Stimulated activated naive B cell treated with anti-CD40 and anti-IgM and Interleukin-4, amounts not matched to agents 10 μg/mL and 1 μg/mL and 100 μg/mL, for 72 hours (primary cell): ENCODE measurements around the gene BMP6.

Experiments
- ATAC-seq, 2 donors: fragments of 150-1000 bp; cut with Tn5 transposase; replicated peaks; 2 replicates each; pipeline ENCODE4 v1.10.0; 2021; ENCODE audit warnings: moderate library complexity in 1 of 2
- DNase-seq: peaks from one replicate; pipeline ENCODE4 v3.0.0; 2021
- H3K27ac Mint-ChIP-seq: one replicate; pipeline ENCODE4 v1.8.0; 2022; ENCODE audit warnings: mild to moderate bottlenecking, mixed read lengths
- H3K27me3 Mint-ChIP-seq, 2 donors: one replicate each; pipeline ENCODE4 v1.8.0; 2022; ENCODE audit warnings: mixed read lengths in 2 of 2
- H3K36me3 Mint-ChIP-seq, 2 donors: one replicate each; pipeline ENCODE4 v1.8.0; 2022; ENCODE audit warnings: mixed read lengths in 2 of 2, mild to moderate bottlenecking in 1 of 2
- H3K4me1 Mint-ChIP-seq, 2 donors: one replicate each; pipeline ENCODE4 v1.8.0; 2022; ENCODE audit warnings: mixed read lengths in 2 of 2, mild to moderate bottlenecking in 1 of 2
- H3K4me3 Mint-ChIP-seq, 2 donors: one replicate each; pipeline ENCODE4 v1.8.0; 2022; ENCODE audit warnings: mild to moderate bottlenecking in 2 of 2, mixed read lengths in 2 of 2, moderate library complexity in 1 of 2
- H3K9me3 Mint-ChIP-seq, 2 donors: one replicate each; pipeline ENCODE4 v1.8.0; 2022; ENCODE audit warnings: mixed read lengths in 2 of 2, mild to moderate bottlenecking in 1 of 2

BMP6 gene

GRCh38 chr6:7697820-7698623, 27.9 kb upstream of the BMP6 start:
- Mint-ChIP-seq H3K36me3 (no peaks in the 10 kb centered on the region), H3K27ac (peak overlapping the region; percentile 37), H3K4me1 (peaks cover 9 to 16% of the 10 kb centered on the region in 2 donors), H3K4me3 (peak overlapping the region; percentile 36 to 53), H3K9me3 (no peaks in the 10 kb centered on the region), H3K27me3 (peaks cover 4 to 14% of the 10 kb centered on the region in 2 donors)
- peak; percentile 88 for ATAC-seq
- peak; percentile 45 for DNase-seq

- DNase-seq, result no peak
- Mint-ChIP-seq H3K4me1 (peaks cover 9 to 16% of the 10 kb centered on the region in 2 donors), H3K27me3 (peaks cover 6 to 14% of the 10 kb centered on the region in 2 donors), H3K4me3 (no peak overlapping the region), H3K27ac (no peak overlapping the region), H3K36me3 (no peaks in the 10 kb centered on the region), H3K9me3 (no peaks in the 10 kb centered on the region)
- ATAC-seq, result no peak
These were observed 24.6 kb upstream of the BMP6 start for GRCh38 chr6:7701212-7701834.

GRCh38 chr6:7703148-7703680, 22.7 kb upstream of the BMP6 start:
- ATAC-seq (no peak), DNase-seq (no peak)
- Mint-ChIP-seq H3K4me3 (no peak overlapping the region), H3K27me3 (peaks cover 6 to 8% of the 10 kb centered on the region in 2 donors), H3K36me3 (no peaks in the 10 kb centered on the region), H3K27ac (no peak overlapping the region), H3K4me1 (peaks cover 2 to 3% of the 10 kb centered on the region in 2 donors), H3K9me3 (no peaks in the 10 kb centered on the region)

- H3K27me3 Mint-ChIP-seq, result peaks cover 6 to 7% of the 10 kb centered on the region in 2 donors
- no peaks in the 10 kb centered on the region for H3K9me3 Mint-ChIP-seq
- DNase-seq, result no peak
- no peak overlapping the region for H3K4me3 Mint-ChIP-seq
- no peaks in the 10 kb centered on the region for H3K4me1 Mint-ChIP-seq
- no peak overlapping the region for H3K27ac Mint-ChIP-seq
- no peaks in the 10 kb centered on the region for H3K36me3 Mint-ChIP-seq
- ATAC-seq, result no peak
These were observed 20.4 kb upstream of the BMP6 start for GRCh38 chr6:7705483-7705882.

- H3K4me1 Mint-ChIP-seq, result no peaks in the 10 kb centered on the region
These were observed 19.6 kb upstream of the BMP6 start for GRCh38 chr6:7706269-7706668.

GRCh38 chr6:7707787-7708186, 18.1 kb upstream of the BMP6 start:
- no peak overlapping the region for H3K4me3 Mint-ChIP-seq
- no peaks in the 10 kb centered on the region for H3K4me1 Mint-ChIP-seq
- no peak for ATAC-seq
- H3K27ac Mint-ChIP-seq, result no peak overlapping the region
- no peaks in the 10 kb centered on the region for H3K36me3 Mint-ChIP-seq
- peaks cover 7 to 9% of the 10 kb centered on the region in 2 donors for H3K9me3 Mint-ChIP-seq
- no peak for DNase-seq
- peaks cover 22 to 24% of the 10 kb centered on the region in 2 donors for H3K27me3 Mint-ChIP-seq

More at GRCh38 chr6:7706269-7706668, 19.6 kb upstream of the BMP6 start:
- no peak overlapping the region for H3K27ac Mint-ChIP-seq
- DNase-seq (no peak), ATAC-seq (peak in 1 of 2 donors; percentile 25)
- H3K4me3 Mint-ChIP-seq, result no peak overlapping the region
- H3K36me3 Mint-ChIP-seq, result no peaks in the 10 kb centered on the region
- peaks cover under 1 to 4% of the 10 kb centered on the region in 2 donors for H3K9me3 Mint-ChIP-seq
- H3K27me3 Mint-ChIP-seq, result peaks cover 7 to 9% of the 10 kb centered on the region in 2 donors

- H3K4me1 Mint-ChIP-seq, result peaks cover 0 to 2% of the 10 kb centered on the region in 2 donors
- H3K4me3 Mint-ChIP-seq, result no peak overlapping the region
- H3K27me3 Mint-ChIP-seq, result peaks cover 43 to 65% of the 10 kb centered on the region in 2 donors
- peaks cover 0 to 4% of the 10 kb centered on the region in 2 donors for H3K36me3 Mint-ChIP-seq
- DNase-seq (no peak), ATAC-seq (no peak)
- no peak overlapping the region for H3K27ac Mint-ChIP-seq
- H3K9me3 Mint-ChIP-seq, result peaks cover 5 to 8% of the 10 kb centered on the region in 2 donors
These were observed 6.5 kb upstream of the BMP6 start for GRCh38 chr6:7719364-7719850.

- H3K4me1 Mint-ChIP-seq, result peaks cover 0 to 2% of the 10 kb centered on the region in 2 donors
- DNase-seq, result no peak
- ATAC-seq, result no peak
- peaks cover 4 to 5% of the 10 kb centered on the region in 2 donors for H3K9me3 Mint-ChIP-seq
- H3K36me3 Mint-ChIP-seq, result peaks cover 0 to 4% of the 10 kb centered on the region in 2 donors
- H3K27me3 Mint-ChIP-seq, result peaks cover 38 to 59% of the 10 kb centered on the region in 2 donors
- H3K4me3 Mint-ChIP-seq, result no peak overlapping the region
- no peak overlapping the region for H3K27ac Mint-ChIP-seq
These were observed 5.6 kb upstream of the BMP6 start for GRCh38 chr6:7720346-7720745.

- Mint-ChIP-seq H3K9me3 (peaks cover under 1 to 2% of the 10 kb centered on the region in 2 donors), H3K27ac (no peak overlapping the region), H3K4me1 (peaks cover 6 to 13% of the 10 kb centered on the region in 2 donors), H3K27me3 (peaks cover 41 to 62% of the 10 kb centered on the region in 2 donors), H3K36me3 (peaks cover under 1 to 3% of the 10 kb centered on the region in 2 donors), H3K4me3 (no peak overlapping the region)
- DNase-seq (no peak), ATAC-seq (no peak)
These were observed 4.2 kb upstream of the BMP6 start for GRCh38 chr6:7721649-7722048.

- peaks cover 37 to 64% of the 10 kb centered on the region in 2 donors for H3K27me3 Mint-ChIP-seq
- peaks cover 0 to 3% of the 10 kb centered on the region in 2 donors for H3K36me3 Mint-ChIP-seq
- H3K4me3 Mint-ChIP-seq, result no peak overlapping the region
- ATAC-seq (peak; percentile 22 to 42), DNase-seq (peak; percentile 51)
- H3K27ac Mint-ChIP-seq, result no peak overlapping the region
- H3K9me3 Mint-ChIP-seq, result no peaks in the 10 kb centered on the region
- H3K4me1 Mint-ChIP-seq, result peaks cover 11 to 24% of the 10 kb centered on the region in 2 donors
These were observed 2.9 kb upstream of the BMP6 start for GRCh38 chr6:7723041-7723447.

GRCh38 chr6:7723554-7723953, 2.3 kb upstream of the BMP6 start:
- ATAC-seq (peak; percentile 11 to 20), DNase-seq (peak; percentile 5)
- H3K4me3 Mint-ChIP-seq, result no peak overlapping the region
- peak overlapping the region; percentile 25 for H3K27ac Mint-ChIP-seq
- no peaks in the 10 kb centered on the region for H3K9me3 Mint-ChIP-seq
- peaks cover 38 to 67% of the 10 kb centered on the region in 2 donors for H3K27me3 Mint-ChIP-seq
- peaks cover 0 to 3% of the 10 kb centered on the region in 2 donors for H3K36me3 Mint-ChIP-seq
- H3K4me1 Mint-ChIP-seq, result peaks cover 13 to 29% of the 10 kb centered on the region in 2 donors

GRCh38 chr6:7725412-7725811, 487 bp upstream of the BMP6 start:
- ATAC-seq, result no peak
- Mint-ChIP-seq H3K9me3 (no peaks in the 10 kb centered on the region), H3K27ac (no peak overlapping the region), H3K36me3 (peaks cover 0 to 3% of the 10 kb centered on the region in 2 donors), H3K4me3 (peak overlapping the region; percentile 88 to 89), H3K27me3 (peaks cover 43 to 69% of the 10 kb centered on the region in 2 donors), H3K4me1 (peaks cover 23 to 41% of the 10 kb centered on the region in 2 donors)
- DNase-seq, result no peak

GRCh38 chr6:7726416-7727085, 652 bp downstream of the BMP6 start:
- peaks cover 0 to 3% of the 10 kb centered on the region in 2 donors for H3K36me3 Mint-ChIP-seq
- H3K4me1 Mint-ChIP-seq, result peaks cover 25 to 41% of the 10 kb centered on the region in 2 donors
- ATAC-seq (peak; percentile 22 to 25), DNase-seq (peak; percentile 5)
- H3K27ac Mint-ChIP-seq, result no peak overlapping the region
- H3K4me3 Mint-ChIP-seq, result peak overlapping the region; percentile 88 to 89
- H3K27me3 Mint-ChIP-seq, result peaks cover 46 to 71% of the 10 kb centered on the region in 2 donors
- no peaks in the 10 kb centered on the region for H3K9me3 Mint-ChIP-seq
